ENCODE measurements around the gene PDZRN3.

The PDZRN3 gene

DNA sequence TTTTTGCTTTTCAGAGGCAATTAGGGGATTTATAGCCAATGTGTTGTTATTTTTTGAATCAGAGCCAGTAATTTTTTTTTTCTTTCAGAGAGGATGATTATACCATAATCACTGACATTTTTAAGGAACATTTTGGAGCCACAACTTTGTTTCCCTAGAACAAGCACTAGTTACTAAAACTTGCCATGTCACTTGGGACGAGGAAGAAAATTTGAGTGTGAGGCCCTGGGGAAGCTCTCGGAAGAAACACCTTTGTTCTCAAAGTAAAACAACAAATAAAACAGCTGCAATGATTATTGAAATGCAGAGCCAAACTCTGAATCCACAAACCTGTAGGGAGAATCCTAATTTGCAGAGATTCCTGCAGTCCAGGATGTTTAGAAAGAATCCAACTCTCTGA is 69.7 kb downstream of the PDZRN3 start:
- no peak for DNase-seq

DNA sequence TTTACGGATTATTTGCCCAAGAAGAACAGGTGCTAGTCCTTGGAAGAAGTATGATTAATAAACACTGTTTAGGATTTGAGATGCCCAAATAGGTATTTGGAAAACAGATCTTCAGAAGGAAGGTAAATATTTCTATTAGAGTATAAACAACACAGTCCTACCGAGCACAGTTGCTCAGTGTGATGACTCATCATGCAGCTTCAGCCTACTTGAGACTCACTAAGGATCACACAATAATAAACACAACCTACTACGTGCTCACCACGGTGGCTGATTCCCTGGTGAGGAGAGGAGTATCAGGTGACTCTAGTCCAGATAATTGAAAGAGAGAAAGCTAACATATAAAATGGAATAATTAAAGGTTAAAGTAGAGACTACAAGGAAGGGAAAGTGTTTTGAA is 72.0 kb downstream of the PDZRN3 start:
- no peak for DNase-seq

DNA sequence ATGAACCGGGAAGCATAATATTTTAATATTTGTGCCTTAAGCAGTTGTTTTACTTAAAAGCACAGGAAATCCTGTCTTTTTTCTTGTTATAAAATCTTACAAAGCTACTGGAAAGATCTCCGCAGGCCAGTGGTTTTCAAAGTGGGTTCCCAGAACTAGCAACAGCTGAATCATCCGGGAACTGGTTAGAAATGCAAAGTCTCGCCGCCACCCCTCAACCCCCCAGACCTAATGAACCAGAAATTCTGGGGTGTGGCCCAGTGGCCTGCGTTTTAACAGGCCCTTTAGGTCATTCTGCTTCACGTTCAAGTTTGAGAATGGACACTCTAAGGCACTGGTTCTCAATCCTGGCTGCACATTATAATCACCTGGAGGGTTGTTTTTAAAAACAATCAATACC is 74.7 kb downstream of the PDZRN3 start:
- no peak for DNase-seq

DNA sequence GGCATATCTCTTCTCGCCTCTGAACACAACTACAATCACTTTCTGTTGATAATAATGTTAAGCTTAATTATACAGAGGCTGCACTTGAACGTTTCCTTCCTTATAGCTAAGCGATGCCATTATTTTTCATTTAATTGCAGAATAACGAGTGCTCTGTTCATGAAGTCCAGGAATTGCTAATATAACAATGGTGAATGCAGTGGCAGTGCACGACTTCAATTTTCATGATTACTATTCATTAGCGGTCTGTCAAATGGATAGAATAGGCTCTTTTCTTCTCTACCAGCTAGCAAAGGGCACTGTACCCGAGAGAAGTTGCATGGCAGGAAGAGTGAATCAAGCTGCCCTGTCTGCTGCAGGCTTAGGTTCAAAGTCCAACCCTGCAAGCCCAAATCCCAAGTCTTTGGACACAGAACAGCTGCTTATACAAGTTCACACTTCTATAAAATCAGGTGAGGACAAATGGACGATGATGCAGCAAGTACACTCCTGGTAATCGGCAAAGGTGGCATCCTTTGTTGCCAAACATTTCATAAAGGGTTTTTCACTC is 75.6 kb downstream of the PDZRN3 start:
- peak in 1 of 2 experiments; percentile 14 for DNase-seq

DNA sequence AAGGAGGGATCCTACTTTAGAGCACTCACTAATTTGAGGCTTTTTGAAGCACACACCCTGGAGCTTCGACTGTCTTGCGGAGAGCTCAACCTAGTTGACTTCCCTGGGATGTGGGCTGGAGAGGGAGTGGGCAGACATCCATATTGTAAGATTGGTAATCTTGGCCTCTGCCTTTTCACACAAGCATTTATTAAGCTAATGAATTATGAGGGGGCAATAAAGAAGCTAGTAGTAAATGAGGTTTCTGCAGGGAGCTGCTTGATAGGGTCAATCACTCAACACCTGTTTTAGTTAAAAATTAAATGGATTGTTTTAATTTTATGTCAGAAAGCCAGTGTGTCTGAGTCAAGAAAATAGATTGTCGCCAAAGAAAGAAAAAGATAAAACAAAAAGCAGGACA is 76.3 kb downstream of the PDZRN3 start:
- no peak for DNase-seq

DNA sequence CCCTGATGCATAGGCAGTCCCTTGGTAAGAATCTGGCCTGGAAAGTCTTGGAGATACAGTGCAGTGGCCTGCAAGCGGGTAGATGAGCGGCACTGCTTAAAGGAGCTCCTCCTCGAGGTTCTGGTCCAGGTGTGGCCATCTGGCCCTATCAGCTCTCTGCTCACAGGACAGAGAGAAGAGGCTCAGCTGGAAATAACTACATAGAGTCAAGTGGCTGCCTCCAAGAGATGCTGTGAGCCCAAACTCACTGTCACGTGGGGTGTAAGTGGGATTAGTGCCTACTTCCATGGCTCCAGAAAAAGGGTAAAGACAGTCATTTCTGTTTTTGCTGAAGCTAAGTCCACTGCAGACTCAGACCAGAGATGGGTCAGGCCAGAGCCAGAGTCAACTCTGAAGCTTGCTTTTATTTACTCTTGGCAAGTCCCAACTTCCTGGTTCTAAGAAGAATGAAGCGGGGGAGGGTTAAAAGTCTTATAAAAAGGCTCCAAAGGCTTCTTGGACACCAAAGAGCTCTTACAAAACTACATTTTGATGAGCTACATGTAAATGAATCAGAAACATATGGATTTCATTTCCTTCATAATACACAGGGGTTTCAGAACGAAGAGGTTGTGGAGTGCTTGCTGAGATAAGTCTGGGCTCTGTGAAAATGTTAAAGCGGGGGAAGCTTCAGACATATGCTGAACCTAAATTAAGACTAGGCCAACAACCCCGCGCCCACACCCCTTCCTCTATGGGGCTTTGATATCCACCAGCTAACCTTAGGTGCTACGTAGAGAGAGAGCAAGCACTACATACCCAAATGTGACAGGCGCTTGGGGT is 77.1 kb downstream of the PDZRN3 start:
- DNase-seq, result no peak

DNA sequence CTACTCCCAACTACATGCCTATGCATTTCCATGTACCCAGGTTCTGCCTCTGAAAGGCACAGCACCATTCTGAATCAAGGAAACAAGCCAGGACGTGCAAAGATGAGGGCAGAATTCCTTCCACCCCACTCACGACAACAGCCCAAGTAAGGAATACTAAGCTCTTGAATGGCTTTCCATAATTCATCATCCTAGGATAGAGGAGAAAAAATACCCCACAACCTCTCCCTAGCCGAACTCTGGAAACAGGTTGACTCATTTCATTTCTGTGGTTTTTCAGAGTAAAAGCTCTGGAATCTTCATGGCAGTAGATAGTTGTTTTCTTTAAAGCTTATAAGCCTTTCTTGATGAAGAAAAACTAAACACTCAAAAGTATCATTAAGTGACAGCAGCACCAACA is 77.8 kb downstream of the PDZRN3 start:
- no peak for DNase-seq

DNA sequence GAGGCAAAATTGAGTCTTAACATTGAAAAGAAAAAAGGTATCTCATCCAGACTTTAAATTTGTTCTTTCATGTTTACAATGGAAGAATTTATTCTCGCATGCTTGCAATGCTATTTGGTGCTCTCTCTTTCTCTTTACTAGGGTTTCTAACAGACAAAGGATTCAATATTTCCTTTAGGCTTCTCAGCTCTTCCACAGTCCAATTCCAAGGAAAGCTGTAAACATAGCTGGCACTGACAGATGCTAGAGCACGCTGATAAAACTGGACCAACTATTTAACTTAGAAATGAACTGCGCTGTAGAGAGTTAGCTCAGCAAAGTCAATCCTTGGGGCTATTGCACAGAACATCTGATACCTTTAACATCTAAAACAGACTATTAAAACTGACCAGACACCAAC is 81.3 kb downstream of the PDZRN3 start:
- no peak for DNase-seq

DNA sequence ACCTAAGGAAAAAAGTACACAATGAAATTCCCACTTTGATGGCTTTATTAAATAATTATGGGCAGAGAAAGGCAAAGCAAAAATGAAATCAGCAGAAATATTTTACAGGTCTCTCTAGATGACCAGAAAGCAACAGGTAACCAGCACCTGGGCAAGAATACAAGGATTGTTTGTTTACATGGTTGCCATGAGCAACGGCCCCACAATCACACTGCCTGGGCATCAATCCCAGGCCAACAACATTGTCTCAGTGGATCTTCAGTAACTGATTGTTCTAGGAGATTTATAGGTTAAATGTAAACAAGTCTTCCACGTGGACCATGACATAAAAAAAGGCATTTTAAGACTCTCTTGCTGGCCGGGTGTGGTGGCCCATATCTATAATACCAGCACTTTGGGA is 82.6 kb downstream of the PDZRN3 start:
- DNase-seq, result no peak

DNA sequence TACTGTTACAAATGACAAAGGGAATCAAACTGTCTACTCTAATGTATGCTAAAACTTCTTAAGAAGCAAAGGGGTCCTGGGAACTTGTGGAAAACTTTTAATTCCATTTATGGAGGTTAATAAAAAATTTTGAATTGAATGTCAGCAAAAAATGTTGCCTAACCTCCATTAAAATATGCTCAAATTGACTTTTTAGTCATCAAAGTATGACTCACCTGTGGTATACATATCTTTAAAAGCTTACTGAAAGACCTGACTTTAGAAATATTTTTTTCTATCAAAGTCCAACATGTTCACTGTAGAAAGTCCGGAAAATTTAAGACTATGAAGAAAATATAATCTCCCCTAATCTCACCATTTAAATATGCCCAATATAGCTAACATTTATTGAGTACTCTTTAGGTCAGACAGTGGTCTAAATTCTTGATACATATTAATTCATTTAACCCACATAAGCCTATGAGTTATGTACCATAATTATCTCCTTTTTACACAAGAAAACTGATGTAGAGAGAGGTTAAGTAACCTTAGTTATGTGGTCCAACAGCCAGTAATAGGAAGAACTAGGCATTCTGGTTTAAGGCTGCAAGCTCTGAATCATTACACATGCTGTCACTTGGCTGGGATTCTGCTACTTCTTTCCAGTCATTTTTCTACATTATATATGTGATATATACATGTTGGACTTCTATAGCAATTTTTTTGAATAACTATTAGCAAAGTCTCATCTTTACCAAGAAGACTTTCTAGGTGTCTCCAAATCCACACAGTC is 83.6 kb downstream of the PDZRN3 start:
- DNase-seq, result no peak

DNA sequence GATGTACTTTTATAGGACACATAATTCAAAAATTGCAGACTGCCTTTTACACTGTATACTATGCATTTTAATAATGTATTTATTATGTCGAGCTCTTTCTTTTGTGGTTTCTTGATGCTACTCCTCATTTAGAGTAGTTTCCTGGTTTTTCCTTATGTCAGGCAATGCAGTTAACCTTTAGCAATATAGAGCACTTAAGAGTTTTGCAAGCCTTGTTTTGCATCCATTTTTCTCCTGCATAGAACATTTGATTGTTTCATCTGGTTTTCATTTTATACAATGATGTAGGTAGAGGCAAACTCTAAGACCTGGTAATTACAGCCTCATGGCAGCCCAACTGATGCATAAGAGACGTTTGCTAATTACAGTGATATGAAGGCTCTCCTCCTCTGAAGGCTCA is 86.3 kb downstream of the PDZRN3 start:
- DNase-seq, result no peak

DNA sequence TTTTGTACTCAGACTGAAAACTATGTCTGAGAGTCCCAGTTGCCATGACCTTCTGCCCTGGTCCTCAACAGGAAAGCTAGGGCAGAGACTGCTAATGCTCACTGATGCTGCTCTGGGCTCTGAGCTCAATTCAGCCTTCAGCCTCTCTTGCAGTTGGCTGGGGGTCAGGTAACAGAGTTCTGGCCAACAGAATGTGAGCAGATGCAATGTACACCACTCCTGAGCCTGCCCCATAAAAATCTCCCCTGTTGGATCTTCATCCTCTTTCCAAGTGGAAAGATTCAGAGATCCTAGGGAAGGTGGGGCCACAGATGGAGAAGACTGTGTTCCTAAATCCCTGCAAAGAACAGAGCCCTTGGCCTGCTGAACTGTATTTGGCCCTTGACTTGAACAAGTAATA is 87.8 kb downstream of the PDZRN3 start:
- no peak for DNase-seq

DNA sequence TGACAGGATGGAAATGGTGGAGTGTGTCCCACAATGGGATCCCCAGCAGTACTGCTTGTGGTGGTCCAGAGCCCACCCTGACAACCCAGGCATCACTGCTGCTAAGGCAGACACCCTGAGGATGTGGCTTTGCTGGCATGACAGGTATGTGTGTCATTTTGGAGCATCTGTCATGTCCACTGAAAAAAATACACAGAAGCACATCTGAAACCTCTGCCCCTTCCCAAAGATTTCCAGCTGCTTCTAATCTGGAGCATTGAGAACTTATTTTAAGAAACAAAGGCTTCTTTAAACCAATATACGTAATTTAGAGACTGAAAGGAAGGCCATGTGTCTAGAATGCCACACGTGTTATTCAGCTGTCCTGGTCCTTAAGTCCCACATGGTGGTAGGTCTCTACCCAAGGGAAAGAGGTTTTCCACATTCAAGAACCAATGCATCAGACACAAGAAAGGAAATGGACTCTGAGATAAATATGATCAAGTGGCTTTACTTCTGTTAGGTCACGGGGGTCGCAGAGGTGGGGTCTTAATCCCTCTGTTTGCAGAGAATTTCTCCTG is 88.3 kb downstream of the PDZRN3 start:
- no peak for DNase-seq

DNA sequence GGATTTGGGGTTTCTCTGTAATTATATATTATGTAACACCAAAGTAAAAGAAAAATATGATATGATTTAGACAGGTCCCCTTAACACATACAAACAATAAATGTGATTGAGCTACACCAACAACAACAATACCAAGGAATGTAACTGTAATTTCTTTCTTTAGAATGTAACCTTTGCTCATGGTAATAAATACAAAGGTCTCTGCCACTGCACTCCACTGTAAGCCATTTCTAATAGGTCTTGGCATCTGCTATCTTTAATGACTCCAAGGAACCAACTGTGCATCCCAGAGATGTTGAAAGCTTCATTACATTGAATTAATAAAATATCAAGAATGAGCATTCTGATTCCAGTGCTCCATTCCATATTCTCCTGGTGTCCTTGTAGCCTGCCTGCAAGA is 88.8 kb downstream of the PDZRN3 start:
- no peak for DNase-seq

DNA sequence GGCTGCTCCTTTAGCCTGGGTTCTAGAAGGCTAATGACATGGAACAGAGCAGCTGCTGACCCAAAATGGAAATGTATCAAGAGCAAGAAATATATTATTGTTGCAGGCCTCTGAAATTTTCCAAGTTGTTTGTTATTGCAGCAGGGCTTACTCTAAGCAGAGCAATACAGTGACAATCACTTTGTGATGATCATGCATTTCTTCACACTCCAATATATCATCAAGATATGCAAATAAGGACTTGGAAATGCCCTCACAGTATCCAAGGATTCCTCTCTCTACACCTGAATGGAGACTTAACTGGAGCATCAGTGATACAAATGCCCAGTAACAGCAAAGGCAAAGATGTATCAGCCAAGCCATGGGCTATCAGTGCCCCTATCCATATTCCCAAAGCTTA is 89.6 kb downstream of the PDZRN3 start:
- no peak for DNase-seq

DNA sequence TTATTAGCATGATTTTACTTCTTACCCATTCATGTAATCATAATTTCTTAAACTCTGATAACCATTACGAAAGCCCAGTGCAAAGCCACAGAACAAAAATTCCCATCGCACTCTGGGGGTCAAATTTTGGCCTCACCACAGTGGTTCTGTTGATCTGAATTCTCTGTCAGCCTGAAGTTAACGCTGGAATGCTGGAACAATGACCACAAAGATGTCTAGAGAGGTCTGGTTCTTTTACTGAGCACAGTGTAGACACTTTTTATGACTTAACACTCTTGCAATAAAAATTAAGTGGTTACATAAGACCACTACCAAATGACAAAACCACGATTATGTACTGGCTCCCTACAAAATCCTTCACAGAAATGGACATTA is 94.7 kb downstream of the PDZRN3 start:
- no peak for DNase-seq

DNA sequence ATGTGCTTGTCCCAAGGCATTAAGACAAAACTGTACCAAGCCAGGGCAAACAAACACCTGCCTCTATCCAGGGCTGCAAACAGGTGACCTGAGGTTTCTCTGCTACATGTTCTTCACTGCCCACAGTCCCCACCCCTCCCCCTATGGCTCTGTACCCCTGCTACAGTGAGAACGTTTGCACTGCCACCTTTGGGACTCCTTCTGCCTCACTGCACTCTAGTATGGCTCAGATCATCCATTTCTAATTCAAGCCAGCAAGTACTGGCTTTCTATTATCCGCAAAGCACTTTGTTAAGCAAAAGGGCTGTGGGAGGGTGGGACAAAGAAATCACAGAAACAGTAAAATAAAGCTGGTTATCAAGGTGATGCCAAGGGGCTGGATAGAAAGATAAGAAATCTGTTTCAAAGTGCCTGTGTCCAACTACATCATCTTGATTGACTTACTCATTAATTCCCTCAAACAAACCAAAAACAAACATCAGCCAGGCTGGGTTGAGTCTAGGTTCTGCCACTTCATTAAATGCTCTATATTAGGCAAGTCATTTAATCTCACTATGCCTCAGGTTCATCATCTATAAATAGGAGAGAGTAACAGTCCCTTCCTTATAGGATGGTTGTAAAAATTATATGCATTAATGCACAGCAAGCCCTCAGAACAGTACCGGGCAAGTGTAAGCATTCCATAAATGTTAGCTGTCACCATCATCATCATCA is 95.3 kb downstream of the PDZRN3 start:
- DNase-seq, result no peak

DNA sequence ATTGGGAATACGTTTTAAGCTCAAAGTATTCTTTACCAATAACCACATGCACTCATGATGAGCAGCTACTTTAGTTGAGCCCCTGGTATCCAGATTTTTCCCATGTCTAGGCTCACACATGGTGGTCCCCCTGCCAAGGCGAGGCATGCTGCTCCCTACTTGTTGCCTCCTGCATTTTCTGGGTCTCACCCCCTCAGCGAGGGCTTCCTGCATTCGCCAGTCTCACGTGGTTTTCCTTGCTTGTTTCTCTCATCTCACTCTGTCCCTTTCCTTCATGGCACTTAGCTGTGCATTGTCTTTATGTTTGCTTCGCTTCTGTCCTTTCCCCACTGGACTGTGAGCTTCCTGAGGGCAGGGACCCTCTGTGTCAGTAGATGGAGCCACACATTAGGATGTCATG is 99.2 kb downstream of the PDZRN3 start:
- DNase-seq, result no peak

DNA sequence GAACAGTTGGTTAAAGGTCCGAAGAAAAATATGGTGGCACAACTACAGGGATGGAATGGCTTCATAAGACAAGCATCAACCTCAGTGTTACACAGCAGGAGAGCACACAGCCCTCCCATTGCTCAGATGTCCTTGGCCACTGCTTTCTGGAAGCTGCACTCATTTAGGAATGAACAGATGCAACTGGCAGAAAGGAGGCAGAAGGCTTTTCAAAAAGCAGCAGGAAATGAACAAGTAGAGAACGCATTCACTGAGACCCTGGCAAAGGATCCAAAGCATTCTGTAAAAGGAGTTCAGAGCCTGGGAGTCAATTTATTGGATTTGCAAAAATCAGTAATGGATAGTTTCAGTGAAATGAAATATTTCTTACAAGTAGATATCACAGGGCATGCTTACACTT is 101.1 kb downstream of the PDZRN3 start:
- DNase-seq, result no peak

DNA sequence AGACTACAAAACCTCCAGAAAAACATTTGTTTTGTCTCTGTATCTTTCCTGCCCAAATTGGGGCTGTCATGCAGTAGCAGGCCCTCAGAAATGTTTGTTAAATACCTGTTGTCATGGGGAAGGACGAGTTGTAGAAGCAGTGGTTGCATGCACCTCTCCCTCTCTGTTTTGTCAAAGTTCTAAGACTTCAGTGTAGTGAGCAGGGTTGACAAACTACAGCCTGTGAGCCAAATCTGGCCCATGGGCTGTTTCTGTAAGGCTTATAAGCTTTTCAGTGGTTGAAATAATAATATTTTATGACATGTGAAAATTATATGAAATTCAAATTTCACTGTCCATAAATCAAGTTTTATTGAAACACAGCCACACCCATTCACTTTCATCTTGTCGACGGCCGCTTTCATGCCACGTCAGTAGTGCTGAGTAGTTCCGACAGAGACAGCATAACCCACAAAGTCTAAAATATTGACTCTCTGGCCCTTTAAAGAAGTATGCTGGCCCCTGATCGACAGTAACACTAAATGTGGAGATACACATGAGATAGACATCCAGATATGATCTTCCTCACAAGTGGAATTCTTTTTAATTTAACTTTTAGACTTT is 102.9 kb downstream of the PDZRN3 start:
- DNase-seq, result no peak

DNA sequence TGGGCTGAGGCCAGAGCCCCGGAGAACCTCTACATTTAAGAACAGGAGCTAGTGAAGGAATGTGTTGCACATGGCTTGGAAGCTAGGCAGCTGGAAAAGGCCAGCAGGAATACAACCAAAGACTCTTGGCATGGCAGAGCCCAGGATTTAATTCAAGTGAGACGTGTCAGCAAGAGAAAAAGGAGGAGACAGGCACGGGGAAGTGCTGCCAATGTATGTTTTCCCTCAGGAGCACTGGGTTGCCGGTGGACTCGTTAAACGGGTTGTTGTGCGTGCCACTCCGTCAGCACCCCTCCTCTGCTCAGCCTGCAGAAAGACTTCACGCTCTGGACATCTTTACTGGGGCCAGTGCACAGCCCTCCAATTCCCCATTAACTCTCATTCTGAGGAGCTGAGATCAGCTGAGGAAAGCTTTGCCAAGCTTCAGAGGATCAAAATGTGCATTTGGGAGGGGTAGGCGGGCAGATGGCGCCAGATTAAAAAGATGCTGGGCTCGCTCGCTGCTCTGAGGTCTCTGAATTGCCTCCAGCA is 103.7 kb downstream of the PDZRN3 start:
- DNase-seq, result no peak

DNA sequence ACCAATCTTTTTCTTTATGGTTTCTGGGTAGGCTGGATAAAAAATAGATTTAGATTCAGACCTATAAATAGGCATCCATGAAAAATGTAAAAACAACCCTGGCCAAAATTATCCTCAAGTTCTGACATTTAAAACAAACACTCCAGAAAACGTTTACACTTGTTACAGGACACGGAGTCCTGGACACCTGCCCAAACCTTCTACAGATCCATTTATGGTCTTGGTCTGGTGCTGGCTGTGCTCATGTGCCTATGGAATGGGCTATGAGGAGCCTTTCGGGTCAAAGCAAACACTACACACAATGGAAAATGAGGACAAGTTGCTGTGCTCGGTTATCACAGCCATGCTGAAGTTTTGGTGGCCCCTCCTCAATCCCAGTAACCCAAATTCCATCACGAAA is 108.1 kb downstream of the PDZRN3 start:
- DNase-seq, result peak in 1 of 2 experiments; percentile 19

DNA sequence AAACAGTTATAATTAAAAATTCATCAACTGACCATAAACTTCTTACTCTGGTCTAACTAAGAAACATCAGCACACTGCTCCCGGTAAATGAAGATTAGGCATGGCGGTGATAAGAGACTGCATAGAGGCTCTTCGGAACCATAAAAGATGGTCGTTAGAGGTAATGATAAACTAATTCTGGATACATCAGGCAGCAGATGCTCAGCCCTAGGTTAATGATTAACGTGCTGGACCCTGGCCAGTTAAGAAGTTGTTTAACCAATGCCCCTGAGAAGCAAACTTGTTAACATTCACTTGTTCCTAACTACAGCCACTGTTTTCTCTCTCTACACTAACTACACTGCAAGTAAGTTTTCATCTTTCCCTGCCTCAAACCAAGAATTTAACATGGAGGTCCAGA is 111.5 kb downstream of the PDZRN3 start:
- no peak for DNase-seq

Data from NCI-H1930 (cell line).